Natural killer cell (primary cell): ENCODE measurements around the gene RCN2. TPM values are rescaled to one million over a fixed set of nuclear protein-coding genes. Genes with fewer than 3 reads are reported as not detected.
A peak's percentile ranks its signal among the peaks of the same experiment; 100 is the strongest.

ENCODE experiments used
- ATAC-seq, 3 donors: fragments of 150-1000 bp in 2 of 3; fragments of 200-7000 bp in 1 of 3; cut with Tn5 transposase; 1 replicate in 1 of 3; 2 replicates in 2 of 3; pipeline ENCODE4 v1.10.0; 2021; ENCODE audit warnings: mild to moderate bottlenecking in 2 of 3, moderate library complexity in 2 of 3
- DNase-seq, 2 donors: peaks; one replicate each; pipeline versions ENCODE4 v3.0.0 to v3.0.0-alpha.2; 2013 to 2021; ENCODE audit warnings: mixed read lengths in 1 of 2
- H3K27ac ChIP-seq: one replicate; pipeline ENCODE4 v1.5.1; 2013; ENCODE audit warnings: mild to moderate bottlenecking, low read length
- H3K27me3 ChIP-seq: one replicate; pipeline ENCODE4 v1.6.1; 2013; ENCODE audit warnings: low read length; ENCODE audit not compliant: control insufficient read depth, insufficient read depth
- H3K36me3 ChIP-seq: one replicate; pipeline ENCODE4 v1.6.1; 2013; ENCODE audit warnings: low read length; ENCODE audit not compliant: control insufficient read depth, insufficient read depth
- H3K4me1 ChIP-seq: one replicate; pipeline ENCODE4 v1.6.1; 2013; ENCODE audit warnings: low read length; ENCODE audit not compliant: control insufficient read depth, insufficient read depth
- H3K4me3 ChIP-seq: one replicate; pipeline ENCODE4 v1.5.1; 2013; ENCODE audit warnings: low read length
- H3K9me3 ChIP-seq: one replicate; pipeline ENCODE4 v1.6.1; 2013; ENCODE audit warnings: low read length; ENCODE audit not compliant: control insufficient read depth, insufficient read depth
- H3K27ac Mint-ChIP-seq, 2 donors: one replicate each; pipeline ENCODE4 v1.8.0; 2022; ENCODE audit warnings: mild to moderate bottlenecking in 2 of 2, mixed read lengths in 2 of 2, moderate library complexity in 1 of 2
- H3K27me3 Mint-ChIP-seq, 2 donors: one replicate each; pipeline ENCODE4 v1.8.0; 2022; ENCODE audit warnings: low read depth in 2 of 2, mixed read lengths in 2 of 2
- H3K36me3 Mint-ChIP-seq: one replicate; pipeline ENCODE4 v1.8.0; 2022; ENCODE audit warnings: mixed read lengths
- H3K4me1 Mint-ChIP-seq, 2 donors: one replicate each; pipeline ENCODE4 v1.8.0; 2022; ENCODE audit warnings: mixed read lengths in 2 of 2
- H3K4me3 Mint-ChIP-seq: one replicate; pipeline ENCODE4 v1.8.0; 2022; ENCODE audit warnings: mild to moderate bottlenecking, moderate library complexity, mixed read lengths
- H3K9me3 Mint-ChIP-seq, 2 donors: one replicate each; pipeline ENCODE4 v1.8.0; 2022; ENCODE audit warnings: mixed read lengths in 2 of 2
- WGBS: methylation state at CpG from one replicate; pipeline ENCODE4 v1.1.7; 2013; ENCODE audit warnings: missing lambda C conversion rate; ENCODE audit not compliant: insufficient coverage; 5-methylcytosine and 5-hydroxymethylcytosine counted together
- intact Hi-C: fragments of 100-400 bp; cut with micrococcal nuclease; formaldehyde crosslinking; loops from one replicate; pipeline ENCODE4 v1.14.2; 2022
- total RNA-seq, 4 donors: library from RNA; stranded (reverse); fragments of 120-200 nt in 1 of 4; gene quantifications; one replicate each; pipeline versions ENCODE4 v1.2.3 to v1.2.4, GENCODE V29; 2013 to 2022
- TF ChIP-seq, protein P1 (sequence below): fragments of 200-600 bp; IDR thresholded peaks from one replicate; pipeline ENCODE4 v1.8.0; 2022; ENCODE audit warnings: antibody characterized with exemption

RCN2 gene
- total RNA-seq, 3 donors from 2014 or later (not counting 1 experiment from before 2014, with no cell fraction given) = 24.1 to 30.0 (median 25.0) TPM

DNA sequence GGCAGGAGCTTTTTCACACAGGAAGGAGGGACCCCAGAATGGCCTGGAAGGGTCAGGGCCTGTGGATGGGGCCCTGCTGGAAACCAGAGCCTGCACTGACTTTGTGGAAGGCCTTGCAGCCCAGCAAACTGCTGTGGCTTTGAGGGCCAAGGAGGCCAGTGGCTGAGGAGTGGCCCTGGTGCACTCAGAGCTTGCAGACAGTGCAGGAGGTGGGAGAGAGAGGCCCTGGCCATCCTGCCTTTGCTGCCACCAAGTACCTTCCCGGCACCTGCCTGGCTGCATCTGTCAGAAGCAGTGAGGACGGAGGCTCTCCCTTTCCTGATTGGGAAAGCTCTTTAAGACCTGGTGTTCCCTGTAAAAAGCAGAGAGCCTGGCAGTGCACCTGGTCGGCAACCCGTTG lies 69.8 kb downstream of the RCN2 start:
- H3K27me3 ChIP-seq = no peaks in the 10 kb centered on the region
- H3K4me3 Mint-ChIP-seq = peak overlapping the region; percentile 69
- peaks cover 88 to 96% of the 10 kb centered on the region in 2 donors for H3K4me1 Mint-ChIP-seq
- TF ChIP-seq, protein P1, sequence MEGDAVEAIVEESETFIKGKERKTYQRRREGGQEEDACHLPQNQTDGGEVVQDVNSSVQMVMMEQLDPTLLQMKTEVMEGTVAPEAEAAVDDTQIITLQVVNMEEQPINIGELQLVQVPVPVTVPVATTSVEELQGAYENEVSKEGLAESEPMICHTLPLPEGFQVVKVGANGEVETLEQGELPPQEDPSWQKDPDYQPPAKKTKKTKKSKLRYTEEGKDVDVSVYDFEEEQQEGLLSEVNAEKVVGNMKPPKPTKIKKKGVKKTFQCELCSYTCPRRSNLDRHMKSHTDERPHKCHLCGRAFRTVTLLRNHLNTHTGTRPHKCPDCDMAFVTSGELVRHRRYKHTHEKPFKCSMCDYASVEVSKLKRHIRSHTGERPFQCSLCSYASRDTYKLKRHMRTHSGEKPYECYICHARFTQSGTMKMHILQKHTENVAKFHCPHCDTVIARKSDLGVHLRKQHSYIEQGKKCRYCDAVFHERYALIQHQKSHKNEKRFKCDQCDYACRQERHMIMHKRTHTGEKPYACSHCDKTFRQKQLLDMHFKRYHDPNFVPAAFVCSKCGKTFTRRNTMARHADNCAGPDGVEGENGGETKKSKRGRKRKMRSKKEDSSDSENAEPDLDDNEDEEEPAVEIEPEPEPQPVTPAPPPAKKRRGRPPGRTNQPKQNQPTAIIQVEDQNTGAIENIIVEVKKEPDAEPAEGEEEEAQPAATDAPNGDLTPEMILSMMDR = no peak
- 82% methylated on average over 4 of the region's 4 CpGs for WGBS
- peaks cover 27% of the 10 kb centered on the region for H3K36me3 ChIP-seq
- H3K27ac Mint-ChIP-seq = peak overlapping the region; percentile 92 to 95
- no peaks in the 10 kb centered on the region for H3K9me3 ChIP-seq
- H3K27ac ChIP-seq = peak overlapping the region; percentile 32
- H3K4me1 ChIP-seq = peaks cover 89% of the 10 kb centered on the region
- intact Hi-C loops = no loop called here
- no peak for DNase-seq
- H3K4me3 ChIP-seq = no peak overlapping the region
- ATAC-seq = no peak
- no peaks in the 10 kb centered on the region for H3K36me3 Mint-ChIP-seq
- no peaks in the 10 kb centered on the region for H3K9me3 Mint-ChIP-seq
- no peaks in the 10 kb centered on the region for H3K27me3 Mint-ChIP-seq

DNA sequence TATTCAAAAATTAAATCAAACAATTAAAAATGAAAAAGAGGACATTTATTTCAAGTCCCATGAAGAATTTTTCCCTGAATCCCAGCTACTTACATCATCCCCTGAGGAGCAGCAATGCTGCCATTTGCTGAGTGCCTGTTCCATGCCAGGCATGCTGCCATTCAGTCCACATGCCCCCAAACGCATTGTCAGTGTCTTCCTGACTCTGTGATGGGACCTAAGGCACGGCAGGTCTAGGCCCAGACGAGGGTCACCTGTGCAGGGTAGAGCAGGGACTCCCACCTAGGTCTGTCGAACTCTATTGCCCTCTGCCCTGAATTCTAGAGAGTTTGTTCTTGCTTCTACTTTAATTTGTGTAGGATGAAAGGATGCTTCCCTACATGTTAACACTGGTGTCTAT lies 70.4 kb downstream of the RCN2 start:
- intact Hi-C loops = no loop called here
- Mint-ChIP-seq H3K4me1 (peaks cover 94 to 96% of the 10 kb centered on the region in 2 donors), H3K4me3 (peak overlapping the region; percentile 82), H3K27me3 (no peaks in the 10 kb centered on the region), H3K27ac (peak overlapping the region; percentile 92 to 95), H3K9me3 (no peaks in the 10 kb centered on the region), H3K36me3 (no peaks in the 10 kb centered on the region)
- TF ChIP-seq, protein P1 = no peak
- peaks cover 86% of the 10 kb centered on the region for H3K4me1 ChIP-seq
- no peaks in the 10 kb centered on the region for H3K9me3 ChIP-seq
- H3K27ac ChIP-seq = peak overlapping the region; percentile 83
- ATAC-seq = no peak
- H3K4me3 ChIP-seq = no peak overlapping the region
- DNase-seq = no peak
- H3K36me3 ChIP-seq = peaks cover 27% of the 10 kb centered on the region
- H3K27me3 ChIP-seq = no peaks in the 10 kb centered on the region
- 84% methylated on average over 4 of the region's 4 CpGs for WGBS

DNA sequence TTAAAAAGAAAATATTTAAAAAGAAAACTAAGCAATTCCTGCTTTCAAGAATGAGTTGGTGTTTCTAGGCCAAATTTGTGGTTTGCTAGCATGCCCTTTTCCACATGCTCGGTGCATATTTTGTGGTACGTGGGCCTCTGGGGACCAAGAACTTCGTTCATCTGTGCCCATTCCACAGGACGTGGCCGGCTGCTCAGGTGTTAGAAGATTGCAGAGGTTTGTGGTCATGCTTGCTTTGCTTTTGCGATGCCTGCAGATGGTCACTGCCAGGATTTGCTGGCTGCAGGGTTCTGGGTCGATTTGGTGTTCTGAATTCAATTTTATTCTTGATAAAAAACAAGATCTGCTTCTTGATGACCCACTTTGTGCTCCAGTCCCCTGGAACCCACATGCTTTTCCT lies 70.9 kb downstream of the RCN2 start:
- Histone ChIP-seq H3K27ac (peak overlapping the region; percentile 83), H3K4me3 (no peak overlapping the region), H3K4me1 (peaks cover 86% of the 10 kb centered on the region), H3K36me3 (peaks cover 31% of the 10 kb centered on the region), H3K9me3 (no peaks in the 10 kb centered on the region), H3K27me3 (no peaks in the 10 kb centered on the region)
- ATAC-seq = no peak
- intact Hi-C loops = no loop called here
- H3K9me3 Mint-ChIP-seq = no peaks in the 10 kb centered on the region
- TF ChIP-seq, protein P1 = no peak
- DNase-seq = no peak
- 2% methylated on average over 7 of the region's 7 CpGs for WGBS
- H3K36me3 Mint-ChIP-seq = no peaks in the 10 kb centered on the region
- peak overlapping the region; percentile 82 for H3K4me3 Mint-ChIP-seq
- no peaks in the 10 kb centered on the region for H3K27me3 Mint-ChIP-seq
- peak overlapping the region; percentile 92 to 95 for H3K27ac Mint-ChIP-seq
- H3K4me1 Mint-ChIP-seq = peaks cover 92% of the 10 kb centered on the region in 2 donors
